Natural killer cell treated with Interleukin-12 subunit alpha and Interleukin-12 subunit beta and Interleukin-15 and Interleukin-18, amount 100 ng/mL, for 72 hours (primary cell): ENCODE data around the gene SLC10A3. TPM values are rescaled to one million over a fixed set of nuclear protein-coding genes. Genes with fewer than 3 reads are reported as not detected.

Source experiments
- ATAC-seq, 2 donors: fragments of 150-1000 bp; cut with Tn5 transposase in 1 of 2; sonication (Bioruptor Pico), chemical (Tn5 transposase) in 1 of 2; 2 replicates each; pipeline ENCODE4 v1.10.0; 2021
- DNase-seq: peaks from one replicate; pipeline ENCODE4 v3.0.0; 2022; ENCODE audit warnings: low spot score
- H3K27ac Mint-ChIP-seq, 2 donors: 1 replicate in 1 of 2; 2 replicates in 1 of 2; pipeline ENCODE4 v1.8.0; 2022; ENCODE audit warnings: mixed read lengths in 2 of 2, mild to moderate bottlenecking in 1 of 2, moderate library complexity in 1 of 2
- H3K27me3 Mint-ChIP-seq, 2 donors: 1 replicate in 1 of 2; 2 replicates in 1 of 2; pipeline ENCODE4 v1.8.0; 2022; ENCODE audit warnings: mixed read lengths in 2 of 2
- H3K36me3 Mint-ChIP-seq: one replicate; pipeline ENCODE4 v1.8.0; 2022; ENCODE audit warnings: mixed read lengths
- H3K4me1 Mint-ChIP-seq, 2 donors: 1 replicate in 1 of 2; 2 replicates in 1 of 2; pipeline ENCODE4 v1.8.0; 2022; ENCODE audit warnings: low read depth in 2 of 2, mixed read lengths in 2 of 2, mild to moderate bottlenecking in 1 of 2
- H3K4me3 Mint-ChIP-seq: one replicate; pipeline ENCODE4 v1.8.0; 2022; ENCODE audit warnings: mixed read lengths
- H3K9me3 Mint-ChIP-seq: 2 replicates; pipeline ENCODE4 v1.8.0; 2022; ENCODE audit warnings: mixed read lengths
- total RNA-seq, 2 donors: library from RNA; stranded (reverse); gene quantifications; one replicate each; pipeline ENCODE4 v1.2.3, GENCODE V29; 2022

The SLC10A3 gene
- total RNA-seq, 2 donors from 2014 or later, result 22.1 to 30.7 TPM

- H3K9me3 Mint-ChIP-seq, result no peaks in the 10 kb centered on the region
- H3K27me3 Mint-ChIP-seq, result no peaks in the 10 kb centered on the region
- H3K4me1 Mint-ChIP-seq, result peaks cover 0 to 15% of the 10 kb centered on the region in 2 donors
- no peaks in the 10 kb centered on the region for H3K36me3 Mint-ChIP-seq
- DNase-seq (no peak), ATAC-seq (no peak)
- peak overlapping the region; percentile 43 to 48 for H3K27ac Mint-ChIP-seq
- H3K4me3 Mint-ChIP-seq, result peak overlapping the region; percentile 71
Measured at GRCh38 chrX:154443479-154443910, 46.9 kb downstream of the SLC10A3 start.

- Mint-ChIP-seq H3K4me1 (peaks cover 7 to 17% of the 10 kb centered on the region in 2 donors), H3K9me3 (no peaks in the 10 kb centered on the region), H3K36me3 (no peaks in the 10 kb centered on the region), H3K4me3 (no peak overlapping the region), H3K27ac (no peak overlapping the region), H3K27me3 (peaks cover 0 to 3% of the 10 kb centered on the region in 2 donors)
- no peak for ATAC-seq
- DNase-seq, result no peak
Measured at GRCh38 chrX:154441984-154442707, 48.3 kb downstream of the SLC10A3 start.

- Mint-ChIP-seq H3K27me3 (peaks cover 0 to 3% of the 10 kb centered on the region in 2 donors), H3K36me3 (no peaks in the 10 kb centered on the region), H3K4me1 (peaks cover 7 to 11% of the 10 kb centered on the region in 2 donors), H3K4me3 (no peak overlapping the region), H3K9me3 (no peaks in the 10 kb centered on the region), H3K27ac (no peak overlapping the region)
- DNase-seq (no peak), ATAC-seq (no peak)
Measured at GRCh38 chrX:154441564-154441963, 48.9 kb downstream of the SLC10A3 start.

- no peak overlapping the region for H3K4me3 Mint-ChIP-seq
- no peaks in the 10 kb centered on the region for H3K9me3 Mint-ChIP-seq
- H3K36me3 Mint-ChIP-seq, result no peaks in the 10 kb centered on the region
- DNase-seq (no peak), ATAC-seq (no peak)
- H3K27me3 Mint-ChIP-seq, result peaks cover 0 to 3% of the 10 kb centered on the region in 2 donors
- H3K27ac Mint-ChIP-seq, result no peak overlapping the region
- peaks cover 10 to 13% of the 10 kb centered on the region in 2 donors for H3K4me1 Mint-ChIP-seq
Measured at GRCh38 chrX:154440623-154441357, 49.6 kb downstream of the SLC10A3 start.

GRCh38 chrX:154439841-154440240 is 50.6 kb downstream of the SLC10A3 start:
- Mint-ChIP-seq H3K9me3 (no peaks in the 10 kb centered on the region), H3K4me3 (no peak overlapping the region), H3K27me3 (peaks cover 0 to 3% of the 10 kb centered on the region in 2 donors), H3K27ac (no peak overlapping the region), H3K36me3 (no peaks in the 10 kb centered on the region), H3K4me1 (peaks cover 10 to 16% of the 10 kb centered on the region in 2 donors)
- no peak for DNase-seq
- ATAC-seq, result no peak

- Mint-ChIP-seq H3K4me1 (peaks cover 10 to 13% of the 10 kb centered on the region in 2 donors), H3K27ac (peak overlapping the region; percentile 70 to 87), H3K9me3 (no peaks in the 10 kb centered on the region), H3K36me3 (no peaks in the 10 kb centered on the region), H3K4me3 (peak overlapping the region; percentile 86), H3K27me3 (peaks cover 0 to 3% of the 10 kb centered on the region in 2 donors)
- DNase-seq (no peak), ATAC-seq (no peak)
Measured at GRCh38 chrX:154437971-154438893, 52.2 kb downstream of the SLC10A3 start.

Other genes starting within 250 kb of the SLC10A3 start
- gene OPN1MW3, start 233.0 kb downstream of the SLC10A3 start, total RNA-seq, result not detected
- gene TEX28, start 195.5 kb downstream of the SLC10A3 start, total RNA-seq, result not detected
- gene TKTL1, start 194.8 kb downstream of the SLC10A3 start, total RNA-seq, result 1 to 10 TPM; 3.0 to 4.1 TPM
- gene FLNA, start 116.0 kb downstream of the SLC10A3 start, total RNA-seq, result 100 to 1,000 TPM; 574 to 727 TPM
- 10 to 100 TPM; 49.2 to 61.9 TPM for gene EMD, start 111.3 kb downstream of the SLC10A3 start, total RNA-seq
- gene RPL10, start 92.3 kb downstream of the SLC10A3 start, total RNA-seq, result 1,000 to 10,000 TPM; 1,953 to 2,194 TPM
- 10 to 100 TPM; 12.4 to 14.6 TPM for gene DNASE1L1, start 81.4 kb downstream of the SLC10A3 start, total RNA-seq
- gene TAFAZZIN, start 79.1 kb downstream of the SLC10A3 start, total RNA-seq, result 10 to 100 TPM; 47.4 to 73.7 TPM
- 100 to 1,000 TPM in 1 of 2 donors, 10 to 100 TPM in 1; 46.7 to 106 TPM for gene ATP6AP1, start 62.0 kb downstream of the SLC10A3 start, total RNA-seq
- gene GDI1, start 53.5 kb downstream of the SLC10A3 start, total RNA-seq, result 100 to 1,000 TPM; 157 to 187 TPM
- 100 to 1,000 TPM in 1 of 2 donors, 10 to 100 TPM in 1; 75.2 to 108 TPM for gene FAM50A, start 46.5 kb downstream of the SLC10A3 start, total RNA-seq
- 10 to 100 TPM; 52.4 to 61.3 TPM for gene PLXNA3, start 32.3 kb downstream of the SLC10A3 start, total RNA-seq
- gene LAGE3, start 11.3 kb downstream of the SLC10A3 start, total RNA-seq, result 10 to 100 TPM; 29.4 to 48.5 TPM
- gene UBL4A, start 4.0 kb downstream of the SLC10A3 start, total RNA-seq, result 10 to 100 TPM; 39.6 to 65.6 TPM
- 10 to 100 TPM; 28.5 to 41.1 TPM for gene FAM3A, start 25.6 kb upstream of the SLC10A3 start, total RNA-seq
- 100 to 1,000 TPM; 115 to 227 TPM for gene G6PD, start 56.2 kb upstream of the SLC10A3 start, total RNA-seq
- 10 to 100 TPM; 55.6 to 61.1 TPM for gene IKBKG, start 57.0 kb upstream of the SLC10A3 start, total RNA-seq
- not detected for gene CTAG1A, start 94.5 kb upstream of the SLC10A3 start, total RNA-seq
- not detected for gene CTAG1B, start 128.7 kb upstream of the SLC10A3 start, total RNA-seq
- gene CTAG2, start 162.9 kb upstream of the SLC10A3 start, total RNA-seq, result not detected